ENCODE measurements around the gene PAPSS1. TPM values are rescaled to one million over a fixed set of nuclear protein-coding genes. Genes with fewer than 3 reads are reported as not detected.

PAPSS1 gene
- total RNA-seq, 2 donors from 2014 or later: 20.0 to 29.8 TPM

- Histone ChIP-seq H3K27ac (no peak overlapping the region), H3K4me3 (no peak overlapping the region), H3K36me3 (no peaks in the 10 kb centered on the region), H3K4me1 (ENCODE audit: control insufficient read depth in 1 of 2, low read depth in 2 of 2) (peaks cover 0 to 14% of the 10 kb centered on the region in 2 donors), H3K9me3 (no peaks in the 10 kb centered on the region), H3K27me3 (replicated peaks; ENCODE audit: insufficient read depth) (no peaks in the 10 kb centered on the region)
- no peak for ATAC-seq (ENCODE audit: insufficient number of reproducible peaks, low FRiP score, low read depth)
- no peak for DNase-seq (ENCODE audit: low spot score)
- TF ChIP-seq CTCF (IDR thresholded peaks at IDR 0.05): no peak
Measured at GRCh38 chr4:107693132-107693531, 26.9 kb downstream of the PAPSS1 start.

- no peaks in the 10 kb centered on the region for H3K9me3 ChIP-seq
- no peak overlapping the region for H3K27ac ChIP-seq
- no peak overlapping the region for H3K4me3 ChIP-seq
- ATAC-seq (ENCODE audit: insufficient number of reproducible peaks, low FRiP score, low read depth): no peak
- H3K36me3 ChIP-seq: no peaks in the 10 kb centered on the region
- no peak for DNase-seq (ENCODE audit: low spot score)
- no peaks in the 10 kb centered on the region for H3K27me3 ChIP-seq (replicated peaks; ENCODE audit: insufficient read depth)
- H3K4me1 ChIP-seq (ENCODE audit: control insufficient read depth in 1 of 2, low read depth in 2 of 2): peaks cover 0 to 14% of the 10 kb centered on the region in 2 donors
- no peak for TF ChIP-seq CTCF (IDR thresholded peaks at IDR 0.05)
Measured at GRCh38 chr4:107692202-107692601, 27.8 kb downstream of the PAPSS1 start.

GRCh38 chr4:107691378-107691777, 28.7 kb downstream of the PAPSS1 start:
- peaks cover 0 to 14% of the 10 kb centered on the region in 2 donors for H3K4me1 ChIP-seq (ENCODE audit: control insufficient read depth in 1 of 2, low read depth in 2 of 2)
- no peaks in the 10 kb centered on the region for H3K36me3 ChIP-seq
- DNase-seq (ENCODE audit: low spot score) (no peak), ATAC-seq (ENCODE audit: insufficient number of reproducible peaks, low FRiP score, low read depth) (no peak)
- no peaks in the 10 kb centered on the region for H3K9me3 ChIP-seq
- H3K27ac ChIP-seq: no peak overlapping the region
- H3K27me3 ChIP-seq (replicated peaks; ENCODE audit: insufficient read depth): no peaks in the 10 kb centered on the region
- H3K4me3 ChIP-seq: no peak overlapping the region
- no peak for TF ChIP-seq CTCF (IDR thresholded peaks at IDR 0.05)

GRCh38 chr4:107689912-107690587, 30.0 kb downstream of the PAPSS1 start:
- no peak overlapping the region for H3K27ac ChIP-seq
- no peaks in the 10 kb centered on the region for H3K9me3 ChIP-seq

GRCh38 chr4:107688421-107688820, 31.6 kb downstream of the PAPSS1 start:
- no peaks in the 10 kb centered on the region for H3K27me3 ChIP-seq (replicated peaks; ENCODE audit: insufficient read depth)
- no peak for DNase-seq (ENCODE audit: low spot score)
- no peak for ATAC-seq (ENCODE audit: insufficient number of reproducible peaks, low FRiP score, low read depth)
- H3K9me3 ChIP-seq: no peaks in the 10 kb centered on the region
- peaks cover 0 to 5% of the 10 kb centered on the region in 2 donors for H3K4me1 ChIP-seq (ENCODE audit: control insufficient read depth in 1 of 2, low read depth in 2 of 2)
- H3K4me3 ChIP-seq: no peak overlapping the region
- H3K27ac ChIP-seq: no peak overlapping the region
- TF ChIP-seq CTCF (IDR thresholded peaks at IDR 0.05): no peak
- peaks cover 3% of the 10 kb centered on the region for H3K36me3 ChIP-seq

More at GRCh38 chr4:107689912-107690587, 30.0 kb downstream of the PAPSS1 start:
- no peaks in the 10 kb centered on the region for H3K27me3 ChIP-seq (replicated peaks; ENCODE audit: insufficient read depth)
- H3K4me1 ChIP-seq (ENCODE audit: control insufficient read depth in 1 of 2, low read depth in 2 of 2): peaks cover 0 to 14% of the 10 kb centered on the region in 2 donors
- ATAC-seq (ENCODE audit: insufficient number of reproducible peaks, low FRiP score, low read depth) (no peak), DNase-seq (ENCODE audit: low spot score) (no peak)
- no peak overlapping the region for H3K4me3 ChIP-seq
- TF ChIP-seq CTCF (IDR thresholded peaks at IDR 0.05): no peak
- H3K36me3 ChIP-seq: peaks cover 2% of the 10 kb centered on the region

Data from thoracic aorta (tissue), 2 donors.